ENCODE results near the gene PCDHGB5.
"Not testable (repeated sequence)": the region's sequence is repeated elsewhere in the genome, so short reads cannot be mapped to it uniquely, and the experiment has no call there.

Gene PCDHGB5

GRCh38 chr5:141382469-141383294 lies 15.1 kb upstream of the PCDHGB5 start, which contains the start of gene PCDHGA7:
Gene PCDHGA7 (plus strand): TSS chr5:141382742. CDS start chr5:141382900, 158 bp downstream.
- TF ChIP-seq CTCF (IDR thresholded peaks at IDR 0.05; ENCODE audit: control insufficient read depth, insufficient read depth, low read depth, low read length, missing control alignments), result peak; percentile 62
- peak within 1 kb of the TSS; percentile 65 for H3K4me3 ChIP-seq (ENCODE audit: control insufficient read depth, low read depth, low read length)
- no peak for DNase-seq (ENCODE audit: low read depth)

GRCh38 chr5:141383345-141383744 lies 14.4 kb upstream of the PCDHGB5 start:
- peak overlapping the region; percentile 65 for H3K4me3 ChIP-seq (ENCODE audit: control insufficient read depth, low read depth, low read length)
- no peak for TF ChIP-seq CTCF (IDR thresholded peaks at IDR 0.05; ENCODE audit: control insufficient read depth, insufficient read depth, low read depth, low read length, missing control alignments)
- no peak for DNase-seq (ENCODE audit: low read depth)

DNA sequence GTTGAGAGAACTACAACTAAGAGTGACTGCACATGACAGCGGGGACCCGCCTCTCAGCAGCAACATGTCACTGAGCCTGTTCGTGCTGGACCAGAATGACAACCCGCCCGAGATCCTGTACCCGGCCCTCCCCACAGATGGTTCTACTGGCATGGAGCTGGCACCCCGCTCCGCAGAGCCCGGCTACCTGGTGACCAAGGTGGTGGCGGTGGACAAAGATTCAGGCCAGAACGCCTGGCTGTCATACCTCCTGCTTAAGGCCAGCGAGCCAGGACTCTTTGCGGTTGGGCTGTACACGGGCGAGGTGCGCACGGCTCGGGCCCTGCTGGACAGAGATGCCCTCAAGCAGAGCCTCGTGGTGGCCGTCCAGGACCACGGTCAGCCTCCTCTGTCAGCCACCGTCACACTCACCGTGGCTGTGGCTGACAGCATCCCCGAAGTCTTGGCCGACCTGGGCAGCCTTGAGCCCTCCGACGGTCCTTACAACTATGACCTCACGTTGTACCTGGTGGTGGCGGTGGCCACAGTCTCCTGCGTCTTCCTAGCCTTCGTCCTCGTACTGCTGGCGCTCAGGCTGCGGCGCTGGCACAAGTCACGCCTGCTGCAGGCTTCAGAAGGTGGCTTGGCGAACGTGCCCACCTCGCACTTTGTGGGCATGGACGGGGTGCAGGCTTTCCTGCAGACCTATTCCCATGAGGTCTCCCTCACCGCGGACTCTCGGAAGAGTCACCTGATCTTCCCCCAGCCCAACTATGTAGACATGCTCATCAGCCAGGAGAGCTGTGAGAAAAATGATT lies 13.1 kb upstream of the PCDHGB5 start:
- no peak for TF ChIP-seq CTCF (IDR thresholded peaks at IDR 0.05; ENCODE audit: control insufficient read depth, insufficient read depth, low read depth, low read length, missing control alignments)
- no peak overlapping the region for H3K4me3 ChIP-seq (ENCODE audit: control insufficient read depth, low read depth, low read length)
- no peak for DNase-seq (ENCODE audit: low read depth)

DNA sequence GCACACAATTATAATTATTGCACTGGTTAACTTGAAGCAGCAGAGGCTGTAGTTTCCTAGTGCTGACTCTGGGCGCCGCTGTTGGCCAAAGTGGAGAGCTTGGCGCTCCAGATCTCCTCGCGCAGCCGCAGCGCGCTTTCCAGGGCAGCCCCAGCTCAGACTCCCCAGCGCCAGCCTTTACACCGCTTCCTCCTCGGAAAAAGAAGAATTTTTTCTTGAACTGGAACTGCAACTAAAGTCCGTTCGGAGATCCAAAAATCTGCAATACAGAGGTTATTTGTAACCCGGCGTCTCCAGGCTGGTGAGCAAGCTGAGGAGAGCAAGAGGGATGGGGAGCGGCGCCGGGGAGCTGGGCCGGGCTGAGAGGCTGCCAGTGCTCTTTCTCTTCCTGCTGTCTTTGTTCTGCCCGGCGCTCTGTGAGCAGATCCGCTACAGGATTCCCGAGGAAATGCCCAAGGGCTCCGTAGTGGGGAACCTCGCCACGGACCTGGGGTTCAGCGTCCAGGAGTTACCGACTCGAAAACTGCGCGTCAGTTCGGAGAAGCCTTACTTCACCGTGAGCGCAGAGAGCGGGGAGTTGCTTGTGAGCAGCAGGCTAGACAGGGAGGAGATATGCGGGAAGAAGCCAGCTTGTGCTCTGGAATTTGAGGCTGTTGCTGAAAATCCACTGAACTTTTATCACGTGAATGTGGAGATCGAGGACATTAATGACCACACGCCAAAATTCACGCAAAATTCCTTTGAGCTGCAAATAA lies 10.0 kb upstream of the PCDHGB5 start, which contains the start of gene PCDHGB4:
TSS of gene PCDHGB4 (plus strand) at position 142 of the 755 bp plus-strand sequence. CDS start at position 329, 187 bp downstream.
- not testable (repeated sequence) for DNase-seq (ENCODE audit: low read depth)
- TF ChIP-seq CTCF (IDR thresholded peaks at IDR 0.05; ENCODE audit: control insufficient read depth, insufficient read depth, low read depth, low read length, missing control alignments), result peak; percentile 60
- H3K4me3 ChIP-seq (ENCODE audit: control insufficient read depth, low read depth, low read length), result peak within 1 kb of the TSS; percentile 29

- no peak for TF ChIP-seq CTCF (IDR thresholded peaks at IDR 0.05; ENCODE audit: control insufficient read depth, insufficient read depth, low read depth, low read length, missing control alignments)
- DNase-seq (ENCODE audit: low read depth), result no peak
- no peak overlapping the region for H3K4me3 ChIP-seq (ENCODE audit: control insufficient read depth, low read depth, low read length)
Observed at GRCh38 chr5:141388661-141389060, 9.1 kb upstream of the PCDHGB5 start.

Data from AG09309 (cell line).